GM21529 (cell line): ENCODE results near the gene UGT1A4.
A peak's percentile ranks its signal among the peaks of the same experiment; 100 is the strongest.
"Not testable (repeated sequence)": the region's sequence is repeated elsewhere in the genome, so short reads cannot be mapped to it uniquely, and the experiment has no call there.

Source experiments
- ATAC-seq: cut with Tn5 transposase; IDR thresholded peaks from one replicate; pipeline ENCODE4 v1.9.1; 2021; ENCODE audit not compliant: unreplicated experiment

Gene UGT1A4

DNA sequence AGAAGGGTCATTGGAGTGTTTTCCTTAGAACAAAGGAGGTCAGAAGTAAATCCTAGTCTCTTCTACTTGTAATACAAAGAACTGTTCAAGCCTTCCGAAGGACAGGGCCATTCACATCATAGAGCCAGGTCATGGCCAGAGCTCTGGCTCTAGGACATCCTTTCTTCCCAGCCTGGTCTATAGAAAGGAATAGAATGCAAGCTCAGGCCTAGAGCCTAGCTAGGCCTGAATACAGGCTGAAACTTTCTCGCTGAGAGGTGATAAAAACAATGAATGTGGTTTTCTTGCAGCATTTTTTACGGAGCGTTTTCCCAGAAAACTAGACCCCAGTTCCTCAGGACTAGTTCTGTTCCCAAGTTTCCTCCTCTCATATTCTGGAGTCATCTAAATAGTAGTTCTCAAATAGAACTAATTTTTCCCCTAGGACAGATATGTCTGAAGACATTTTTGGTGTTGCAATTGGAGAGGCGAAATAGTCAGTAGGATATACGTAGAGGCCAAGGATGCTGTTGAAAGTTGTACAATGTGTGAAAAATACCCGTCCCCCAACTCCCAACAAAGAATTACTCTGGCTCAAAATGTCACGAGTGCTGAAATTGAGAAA lies 19.0 kb upstream of the UGT1A4 start:
- ATAC-seq, result no peak

DNA sequence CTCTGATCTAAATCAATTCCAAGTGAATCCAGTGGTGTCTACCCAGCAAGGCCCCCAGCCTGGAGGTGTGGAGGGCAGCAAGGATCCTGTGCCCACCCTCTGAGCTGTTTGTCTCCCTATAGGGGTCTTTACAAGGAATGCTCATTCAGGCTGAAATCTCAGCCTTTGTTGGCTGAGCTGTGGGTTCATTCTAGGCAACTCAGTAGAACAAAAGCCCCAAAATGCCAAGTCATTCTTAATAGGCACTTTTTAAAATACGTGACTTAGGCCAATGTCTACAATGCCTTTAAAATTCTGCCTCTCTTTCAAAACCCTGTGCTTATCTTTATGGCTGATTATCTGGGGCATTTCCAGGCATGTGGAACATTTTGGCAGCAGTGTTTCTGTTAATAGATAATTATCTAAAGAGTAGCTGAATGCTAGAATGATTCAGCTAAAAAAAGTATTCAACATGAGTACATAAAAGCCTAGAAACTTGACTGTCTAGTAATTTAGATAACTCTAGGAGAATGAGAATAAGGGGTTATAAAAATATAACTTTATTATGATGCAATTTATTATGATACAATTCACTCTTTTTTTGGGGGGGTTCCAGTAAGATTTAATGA lies 18.4 kb upstream of the UGT1A4 start:
- ATAC-seq, result no peak

DNA sequence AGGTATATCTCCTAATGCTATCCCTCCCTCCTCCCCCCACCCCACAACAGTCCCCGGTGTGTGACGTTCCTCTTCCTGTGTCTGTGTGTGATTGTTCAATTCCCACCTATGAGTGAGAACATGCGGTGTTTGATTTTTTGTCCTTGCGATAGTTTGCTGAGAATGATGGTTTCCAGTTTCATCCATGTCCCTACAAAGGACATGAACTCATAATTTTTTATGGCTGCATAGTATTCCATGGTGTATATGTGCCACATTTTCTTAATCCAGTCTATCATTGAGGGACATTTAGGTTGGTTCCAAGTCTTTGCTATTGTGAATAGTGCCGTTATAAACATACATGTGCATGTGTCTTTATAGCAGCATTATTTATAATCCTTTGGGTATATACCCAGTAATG lies 17.7 kb upstream of the UGT1A4 start:
- not testable (repeated sequence) for ATAC-seq

DNA sequence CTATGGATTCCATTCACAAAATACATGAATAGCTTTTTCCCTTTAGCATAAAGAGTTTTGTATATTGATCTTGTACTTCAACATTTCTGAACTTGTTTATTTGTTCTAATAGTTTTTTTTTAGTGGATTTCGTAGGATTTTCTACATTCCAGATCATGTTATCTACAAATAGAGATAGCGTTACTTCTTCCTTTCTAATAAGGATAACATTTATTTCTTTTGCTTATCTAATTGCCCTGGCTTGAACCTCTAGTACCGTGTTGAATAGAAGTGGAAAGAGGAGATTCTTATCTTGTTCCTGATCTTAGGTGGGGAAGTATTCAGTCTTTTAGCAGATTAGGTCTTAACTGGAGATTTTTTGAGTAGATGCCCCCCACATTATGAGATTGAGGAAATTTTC lies 16.3 kb upstream of the UGT1A4 start:
- no peak for ATAC-seq

DNA sequence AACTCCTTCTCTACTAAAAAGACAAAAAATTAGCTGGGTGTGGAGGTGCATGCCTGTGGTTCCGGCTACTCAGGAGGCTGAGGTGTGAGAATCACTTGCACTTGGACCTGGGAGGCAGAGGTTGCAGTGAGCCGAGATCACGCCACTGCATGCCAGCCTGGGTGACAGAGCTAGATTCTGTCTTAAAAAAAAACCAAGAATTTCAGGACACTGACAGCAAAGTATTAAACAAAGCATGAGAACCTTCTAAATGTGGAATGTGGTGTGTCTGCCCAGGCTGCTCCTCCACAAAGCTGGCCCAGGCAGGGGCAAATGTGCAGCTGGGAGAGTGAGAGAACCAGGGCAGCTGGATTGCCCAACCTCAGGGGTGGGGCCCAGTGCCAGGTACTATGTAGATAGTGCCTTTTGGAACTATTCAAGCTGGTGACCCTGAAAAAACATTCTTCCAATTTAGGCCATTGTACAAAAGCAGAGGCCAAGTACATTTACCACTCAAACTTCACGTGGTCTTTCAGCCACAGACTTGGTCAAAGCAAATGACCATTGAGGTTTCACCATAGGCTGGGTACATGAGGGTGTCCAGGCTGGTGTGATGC lies 12.5 kb upstream of the UGT1A4 start:
- ATAC-seq, result no peak

DNA sequence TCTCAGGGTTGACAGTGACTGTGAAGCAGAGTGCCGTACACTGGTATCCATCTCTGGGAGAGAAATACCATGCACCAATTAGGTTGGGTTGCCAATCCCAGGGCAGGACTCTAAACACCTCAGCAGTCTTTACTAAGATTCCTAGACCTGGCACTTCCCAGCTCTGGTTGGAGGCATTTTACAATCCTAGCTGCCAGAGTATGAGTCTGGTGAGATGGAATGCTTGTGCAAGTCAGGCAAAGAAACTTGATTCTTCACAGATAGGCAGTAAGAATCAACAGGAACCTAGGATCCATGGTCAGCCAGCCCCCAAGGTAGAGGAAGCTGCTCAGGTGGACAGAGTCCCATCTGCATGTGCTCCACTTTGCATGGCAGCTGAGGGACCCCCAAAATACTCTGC lies 11.8 kb upstream of the UGT1A4 start:
- no peak for ATAC-seq

DNA sequence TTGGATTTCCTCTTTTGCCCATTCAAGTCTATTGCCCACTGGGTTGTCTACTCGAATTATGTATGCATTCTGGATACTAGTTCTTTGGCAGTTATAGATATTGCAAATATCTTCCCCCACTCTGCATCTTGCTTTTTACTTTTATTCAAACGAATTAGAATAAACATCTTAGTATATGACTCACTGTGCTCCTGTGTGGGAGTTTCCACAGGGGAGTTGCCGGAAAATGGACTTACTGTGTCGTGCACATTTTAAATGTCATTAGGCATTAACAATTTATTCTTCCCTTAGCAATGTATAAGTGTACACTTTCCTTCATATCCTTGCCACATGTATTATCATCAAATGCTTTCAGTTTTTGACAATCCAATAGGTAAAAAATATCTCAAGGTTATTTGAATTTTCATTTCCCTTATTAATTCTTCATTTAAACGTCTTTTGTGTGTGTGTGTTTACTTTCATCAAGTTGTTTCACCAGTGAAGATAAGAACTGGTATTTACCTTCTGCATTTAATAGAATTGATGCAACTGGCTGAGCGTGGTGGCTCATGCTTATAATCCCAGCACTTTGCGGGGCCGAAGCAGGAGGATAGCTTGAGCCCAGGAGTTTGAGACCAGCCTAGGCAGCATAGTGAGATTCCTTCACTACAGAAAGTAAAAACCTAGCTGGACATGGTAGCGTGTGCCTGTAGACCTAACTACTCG lies 10.4 kb upstream of the UGT1A4 start:
- ATAC-seq, result no peak

DNA sequence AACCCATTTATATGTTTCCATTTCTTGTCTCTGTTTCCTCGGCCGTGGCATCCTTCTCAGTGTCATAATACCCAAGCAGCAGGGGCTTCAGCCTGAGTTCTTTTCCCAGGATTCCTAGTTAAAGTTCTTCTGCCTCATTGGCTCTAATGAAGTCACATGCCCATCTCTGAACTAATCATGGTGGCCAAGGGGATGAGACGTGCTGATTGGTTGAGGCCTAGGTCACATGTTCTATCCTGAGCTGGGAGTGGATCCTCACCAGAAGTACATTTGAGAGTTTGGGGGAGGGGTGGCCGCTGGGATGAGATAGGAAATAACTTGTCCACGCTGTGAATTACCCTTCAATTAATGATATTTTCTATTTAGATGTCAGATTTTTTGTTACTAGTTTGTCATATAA lies 9.6 kb upstream of the UGT1A4 start:
- no peak for ATAC-seq

DNA sequence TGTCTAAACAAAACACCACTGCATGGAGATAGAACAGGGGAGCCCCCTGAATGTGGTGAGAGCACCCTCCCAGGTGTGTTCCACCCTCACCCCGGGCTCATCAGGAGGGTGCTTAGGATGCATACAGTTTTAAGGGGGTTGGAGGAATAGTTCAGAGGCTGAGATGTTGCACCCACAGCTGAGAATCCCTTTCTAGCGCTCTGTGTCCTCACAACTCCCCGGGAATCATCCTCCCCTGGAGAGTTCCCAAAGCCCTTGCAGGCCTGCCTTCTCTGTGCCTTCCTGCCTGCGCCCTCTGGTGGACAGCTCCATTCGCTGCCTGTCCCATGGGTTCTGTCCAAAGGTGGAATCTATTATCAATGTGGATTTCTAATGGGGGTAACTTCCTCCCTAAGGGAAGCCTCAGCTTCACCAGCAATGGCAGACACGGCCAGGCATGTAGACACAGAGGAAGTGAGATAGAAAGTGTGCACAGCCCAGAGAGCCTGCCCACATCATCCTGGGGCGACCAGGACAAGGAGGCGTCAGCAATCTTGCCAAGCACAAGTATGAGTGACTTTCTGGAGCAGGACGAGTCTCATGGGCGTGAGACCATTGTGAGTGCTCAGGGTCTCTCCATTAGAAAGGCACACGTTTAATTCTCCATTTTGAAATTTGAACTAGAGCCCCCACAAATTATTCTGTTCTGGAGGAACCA lies 7.1 kb upstream of the UGT1A4 start:
- ATAC-seq, result peak; percentile 59

DNA sequence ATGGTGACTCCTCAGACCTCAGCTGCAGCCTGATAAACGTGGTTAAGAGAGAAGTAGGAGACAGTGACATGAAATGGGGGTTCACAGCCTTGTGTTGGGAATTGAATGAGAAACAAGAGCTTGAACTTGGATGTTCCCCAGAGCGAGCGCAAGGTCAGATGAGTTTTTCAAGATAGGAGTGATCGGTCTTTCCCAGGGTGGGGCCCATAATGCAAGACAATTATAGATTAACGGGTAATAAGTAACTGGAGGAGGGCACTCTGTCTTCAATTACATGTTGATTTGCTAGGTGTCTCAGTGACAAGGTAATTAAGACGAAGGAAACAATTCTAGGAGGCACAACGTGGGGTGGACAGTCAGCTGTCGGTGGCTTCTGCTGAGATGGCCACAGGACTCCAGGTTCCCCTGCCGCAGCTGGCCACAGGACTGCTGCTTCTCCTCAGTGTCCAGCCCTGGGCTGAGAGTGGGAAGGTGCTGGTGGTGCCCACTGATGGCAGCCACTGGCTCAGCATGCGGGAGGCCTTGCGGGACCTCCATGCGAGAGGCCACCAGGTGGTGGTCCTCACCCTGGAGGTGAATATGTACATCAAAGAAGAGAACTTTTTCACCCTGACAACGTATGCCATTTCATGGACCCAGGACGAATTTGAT lies 5.8 kb upstream of the UGT1A4 start, which contains the start of gene UGT1A5:
Gene UGT1A5 (plus strand): TSS at position 297 of the 651 bp plus-strand sequence. CDS start 85 bp downstream, at position 382.
- ATAC-seq, result no peak

DNA sequence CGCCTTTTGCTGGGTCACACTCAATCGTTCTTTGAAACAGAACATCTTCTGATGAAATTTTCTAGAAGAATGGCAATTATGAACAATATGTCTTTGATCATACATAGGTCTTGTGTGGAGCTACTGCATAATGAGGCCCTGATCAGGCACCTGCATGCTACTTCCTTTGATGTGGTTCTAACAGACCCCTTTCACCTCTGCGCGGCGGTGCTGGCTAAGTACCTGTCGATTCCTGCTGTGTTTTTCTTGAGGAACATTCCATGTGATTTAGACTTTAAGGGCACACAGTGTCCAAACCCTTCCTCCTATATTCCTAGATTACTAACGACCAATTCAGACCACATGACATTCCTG lies 5.3 kb upstream of the UGT1A4 start:
- no peak for ATAC-seq

DNA sequence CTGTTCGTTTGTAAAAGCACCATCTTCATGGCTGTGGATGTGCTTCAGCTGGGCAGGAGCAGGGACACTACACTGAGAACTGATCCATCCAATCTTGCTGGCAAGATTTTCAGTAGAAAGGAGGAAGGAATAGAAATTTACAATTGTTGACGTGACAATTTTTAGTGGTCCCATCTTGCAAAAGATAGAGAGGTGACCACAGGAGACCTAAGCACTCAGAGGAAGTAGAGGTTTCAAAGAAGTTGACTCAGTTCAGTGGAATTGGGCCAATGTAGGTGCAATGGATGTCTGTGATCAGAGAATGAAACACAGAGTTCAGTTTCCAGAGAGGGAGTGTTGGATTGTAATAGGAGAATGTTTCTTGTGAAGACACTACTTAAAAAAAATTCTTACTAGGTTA lies 4.4 kb upstream of the UGT1A4 start:
- ATAC-seq, result no peak

DNA sequence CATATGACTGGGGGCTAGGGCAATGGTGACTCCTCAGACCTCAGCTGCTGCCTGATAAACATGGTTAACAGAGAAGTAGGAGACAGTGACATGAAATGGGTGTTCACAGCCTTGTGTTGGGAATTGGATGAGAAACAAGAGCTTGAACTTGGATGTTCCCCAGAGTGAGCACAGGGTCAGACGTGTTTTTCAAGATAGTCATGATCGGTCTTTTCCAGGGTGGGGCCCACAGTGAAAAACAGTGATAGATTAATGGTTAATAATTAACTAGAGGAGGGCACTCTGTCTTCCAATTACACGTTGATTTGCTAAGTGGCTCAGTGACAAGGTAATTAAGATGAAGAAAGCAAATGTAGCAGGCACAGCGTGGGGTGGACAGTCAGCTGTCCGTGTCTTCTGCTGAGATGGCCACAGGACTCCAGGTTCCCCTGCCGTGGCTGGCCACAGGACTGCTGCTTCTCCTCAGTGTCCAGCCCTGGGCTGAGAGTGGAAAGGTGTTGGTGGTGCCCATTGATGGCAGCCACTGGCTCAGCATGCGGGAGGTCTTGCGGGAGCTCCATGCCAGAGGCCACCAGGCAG lies 10.3 kb downstream of the UGT1A4 start, which contains the start of gene UGT1A3:
Gene UGT1A3 (plus strand): TSS at position 320 of the 579 bp plus-strand sequence. CDS start 85 bp downstream, at position 405.
- ATAC-seq, result no peak

DNA sequence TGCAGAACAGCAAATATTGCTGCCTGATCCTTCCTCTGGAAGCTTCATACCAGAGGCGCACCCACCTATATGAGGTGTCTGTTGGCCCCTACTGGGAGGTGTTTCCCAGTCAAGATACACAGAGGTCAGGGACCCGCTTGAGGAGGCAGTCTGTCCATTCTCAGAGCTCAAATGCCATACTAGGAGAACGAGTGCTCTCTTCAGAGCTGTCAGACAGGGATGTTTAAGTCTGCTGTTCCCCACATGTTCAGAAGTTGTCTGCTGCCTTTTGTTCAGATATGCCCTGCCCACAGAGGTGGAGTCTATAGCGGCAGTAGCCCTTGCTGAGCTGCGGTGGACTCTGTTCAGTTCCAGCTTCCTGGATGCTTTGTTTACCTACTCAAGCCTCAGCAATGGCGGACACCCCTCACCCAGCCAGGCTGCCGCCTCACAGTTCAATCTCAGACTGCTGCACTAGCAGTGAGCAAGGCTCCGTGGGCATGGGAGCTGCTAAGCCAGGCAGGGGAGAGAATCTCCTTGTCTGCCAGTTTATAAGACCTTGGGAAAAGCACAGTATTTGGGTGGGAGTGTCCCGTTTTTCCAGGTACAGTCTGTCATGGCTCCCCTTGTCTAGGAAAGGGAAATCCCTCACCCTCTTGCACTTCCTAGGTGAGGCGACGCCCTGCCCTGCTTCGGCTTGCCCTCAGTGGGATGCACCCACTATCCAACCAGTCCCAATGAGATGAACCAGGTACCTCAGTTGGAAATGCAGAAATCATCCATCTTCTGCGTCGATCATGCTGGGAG lies 18.5 kb downstream of the UGT1A4 start:
- not testable (repeated sequence) for ATAC-seq

DNA sequence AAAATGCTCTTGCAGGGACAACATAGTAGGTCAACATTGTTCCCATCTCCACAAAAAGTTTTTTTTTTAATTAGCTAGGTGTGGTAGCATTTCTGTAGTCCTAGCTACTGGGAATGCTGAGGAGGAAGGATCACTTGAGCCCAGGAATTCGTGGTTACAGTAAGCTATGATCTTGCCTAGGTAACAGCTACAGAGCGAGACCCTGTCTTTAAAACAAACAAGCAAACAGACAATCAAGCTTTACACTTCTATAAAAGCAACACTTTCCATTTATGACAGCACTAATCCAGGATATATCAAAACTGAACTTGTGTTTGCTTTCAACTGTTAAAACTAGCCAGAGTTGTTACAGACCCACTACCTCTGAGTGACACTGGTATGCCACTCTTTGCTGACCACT lies 22.3 kb downstream of the UGT1A4 start:
- ATAC-seq, result no peak

DNA sequence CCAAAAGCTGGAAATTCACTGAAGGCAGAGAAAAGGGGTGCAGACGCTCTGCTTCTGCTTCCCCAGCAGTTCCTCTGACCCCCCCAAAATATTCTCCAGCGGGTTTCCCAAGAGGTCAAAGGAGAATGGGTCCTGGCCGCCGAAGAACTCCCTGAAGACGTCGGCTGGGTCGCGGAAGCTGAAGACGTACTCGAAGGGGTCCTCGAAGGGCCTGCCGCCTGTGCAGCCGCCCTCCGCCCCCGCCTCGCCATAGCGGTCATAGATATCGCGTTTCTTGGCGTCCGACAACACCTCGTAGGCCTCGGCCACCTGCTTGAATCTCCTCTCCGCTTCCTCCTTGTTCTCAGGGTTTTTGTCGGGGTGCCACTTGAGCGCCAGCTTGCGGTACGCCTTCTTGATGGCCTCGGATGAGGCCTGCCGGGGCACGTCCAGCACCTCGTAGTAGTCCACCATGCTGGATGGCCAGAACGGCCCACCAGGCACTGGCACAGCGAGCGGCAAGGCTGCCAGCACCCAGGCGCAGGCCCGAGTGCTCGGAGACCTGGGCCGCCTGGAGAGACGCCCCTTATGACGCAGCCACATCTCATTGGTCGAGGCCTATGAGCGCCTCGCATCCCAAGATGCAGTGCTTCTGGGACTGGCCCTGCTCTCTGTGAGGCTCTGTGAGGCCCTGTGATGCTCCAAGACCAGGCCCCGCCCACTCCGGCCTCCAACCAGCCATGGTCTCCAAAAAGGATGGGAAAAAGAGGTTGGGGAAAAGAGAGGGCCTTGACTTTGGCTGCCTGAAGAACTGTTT lies 25.1 kb downstream of the UGT1A4 start:
- no peak for ATAC-seq

DNA sequence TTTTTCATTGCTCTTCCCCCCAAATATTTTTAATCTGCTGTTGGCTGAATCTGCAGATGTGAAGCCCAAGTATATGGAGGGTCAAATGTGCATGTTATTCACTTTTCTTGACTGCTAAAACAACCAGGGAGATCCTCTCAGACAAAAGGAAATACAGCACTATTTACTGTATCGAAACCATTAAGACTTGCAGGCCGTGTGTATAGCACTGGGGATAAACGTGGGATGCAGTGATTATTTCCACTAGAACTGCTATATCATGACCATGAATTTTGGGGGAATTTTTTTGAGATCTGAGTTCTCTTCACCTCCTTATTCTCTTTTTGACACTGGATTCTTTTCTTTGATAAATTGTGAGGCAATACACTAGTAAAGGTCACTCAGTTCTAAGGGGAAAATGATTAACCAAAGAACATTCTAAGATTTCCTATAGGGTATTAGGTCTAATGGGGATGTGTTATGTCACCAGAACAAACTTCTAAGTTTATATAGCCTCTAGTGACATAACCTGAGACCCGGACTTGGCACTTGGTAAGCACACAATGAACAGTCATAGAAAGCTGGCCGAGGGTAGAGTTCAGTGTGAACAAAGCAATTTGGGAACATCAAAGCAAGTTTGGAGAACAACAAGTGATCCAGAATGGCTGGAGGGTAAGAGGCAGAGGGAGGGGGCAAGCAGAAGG lies 26.7 kb downstream of the UGT1A4 start:
- ATAC-seq, result no peak

DNA sequence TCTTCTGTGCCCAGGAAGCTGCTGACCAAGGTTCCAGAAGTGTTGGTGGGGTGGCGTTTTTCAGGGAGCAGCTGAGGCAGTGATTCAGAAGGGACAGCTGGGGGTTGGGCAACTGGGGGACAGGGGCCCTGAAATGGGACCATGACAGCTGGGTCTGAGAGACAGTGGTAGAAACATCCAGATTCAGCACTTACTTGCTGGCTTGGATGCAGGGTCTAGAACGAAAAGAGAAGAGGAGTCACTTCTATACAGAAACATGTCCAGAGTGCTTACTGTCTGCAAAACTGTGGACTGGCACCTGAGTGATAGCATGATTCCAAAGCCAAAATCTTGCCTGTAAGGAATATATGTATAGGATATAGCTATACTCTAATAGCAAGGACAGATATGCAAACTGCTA lies 27.3 kb downstream of the UGT1A4 start:
- ATAC-seq, result not testable (repeated sequence)
